RWPE2 (cell line): ENCODE data around the gene PCDH15.

ENCODE experiments used
- ATAC-seq: fragments of 200-7000 bp; cut with Tn5 transposase; 3 replicates; pipeline ENCODE4 v1.9.1; 2021; ENCODE audit warnings: low read depth
- DNase-seq: peaks from one replicate; pipeline ENCODE4 v3.0.0-alpha.2; 2020; ENCODE audit warnings: low spot score
- H3K27ac ChIP-seq: fragments of 450-650 bp; 2 replicates; pipeline ENCODE4 v1.5.1; 2017; ENCODE audit warnings: mild to moderate bottlenecking; ENCODE audit not compliant: poor library complexity, severe bottlenecking
- H3K27me3 ChIP-seq: fragments of 250-450 bp; sonication (Bioruptor Pico); 2 replicates; pipeline ENCODE4 v1.5.1; 2021; ENCODE audit warnings: mild to moderate bottlenecking, moderate library complexity; ENCODE audit not compliant: insufficient read depth, poor library complexity, severe bottlenecking
- H3K36me3 ChIP-seq: fragments of 250-450 bp; sonication (Bioruptor Pico); 2 replicates; pipeline ENCODE4 v1.5.1; 2020; ENCODE audit warnings: low read depth, mild to moderate bottlenecking, moderate library complexity
- H3K4me1 ChIP-seq: fragments of 250-450 bp; sonication (Bioruptor Pico); 2 replicates; pipeline ENCODE4 v1.5.1; 2021; ENCODE audit warnings: mild to moderate bottlenecking, moderate library complexity; ENCODE audit not compliant: insufficient read depth, poor library complexity, severe bottlenecking
- H3K4me3 ChIP-seq: fragments of 250-450 bp; sonication (Bioruptor Pico); 2 replicates; pipeline ENCODE4 v1.5.1; 2021; ENCODE audit warnings: mild to moderate bottlenecking, moderate library complexity; ENCODE audit not compliant: severe bottlenecking
- H3K9me3 ChIP-seq: fragments of 250-450 bp; sonication (Bioruptor Pico); 2 replicates; pipeline ENCODE4 v1.5.1; 2021; ENCODE audit warnings: mild to moderate bottlenecking, moderate library complexity; ENCODE audit not compliant: severe bottlenecking
- TF ChIP-seq, protein P1 (sequence below): fragments of 450-650 bp; IDR thresholded peaks from one replicate; pipeline ENCODE4 v1.5.1; 2017; ENCODE audit warnings: mild to moderate bottlenecking, moderate library complexity; ENCODE audit not compliant: poor library complexity, severe bottlenecking

The PCDH15 gene

DNA sequence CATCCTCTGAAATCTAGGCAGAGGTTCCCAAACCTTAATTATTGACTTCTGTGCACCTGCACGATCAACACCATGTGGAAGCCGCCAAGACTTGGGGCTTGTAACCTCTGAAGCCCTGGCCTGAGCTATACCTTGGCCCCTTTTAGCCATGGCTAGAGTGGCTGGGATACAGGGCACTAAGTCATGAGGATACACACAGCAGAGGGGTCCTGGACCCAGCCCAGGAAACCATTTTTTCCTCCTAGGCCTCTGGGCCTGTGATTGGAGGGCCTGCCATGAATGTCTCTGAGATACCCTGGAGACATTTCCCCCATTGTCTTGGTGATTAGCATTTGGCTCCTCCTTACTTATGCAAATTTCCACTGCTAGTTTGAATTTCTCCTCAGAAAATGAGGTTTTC is 743.7 kb downstream of the PCDH15 start:
- Histone ChIP-seq H3K36me3 (no peaks in the 10 kb centered on the region), H3K27ac (no peak overlapping the region), H3K4me1 (no peaks in the 10 kb centered on the region), H3K9me3 (peaks cover 3% of the 10 kb centered on the region), H3K4me3 (no peak overlapping the region), H3K27me3 (no peaks in the 10 kb centered on the region)
- TF ChIP-seq, protein P1, sequence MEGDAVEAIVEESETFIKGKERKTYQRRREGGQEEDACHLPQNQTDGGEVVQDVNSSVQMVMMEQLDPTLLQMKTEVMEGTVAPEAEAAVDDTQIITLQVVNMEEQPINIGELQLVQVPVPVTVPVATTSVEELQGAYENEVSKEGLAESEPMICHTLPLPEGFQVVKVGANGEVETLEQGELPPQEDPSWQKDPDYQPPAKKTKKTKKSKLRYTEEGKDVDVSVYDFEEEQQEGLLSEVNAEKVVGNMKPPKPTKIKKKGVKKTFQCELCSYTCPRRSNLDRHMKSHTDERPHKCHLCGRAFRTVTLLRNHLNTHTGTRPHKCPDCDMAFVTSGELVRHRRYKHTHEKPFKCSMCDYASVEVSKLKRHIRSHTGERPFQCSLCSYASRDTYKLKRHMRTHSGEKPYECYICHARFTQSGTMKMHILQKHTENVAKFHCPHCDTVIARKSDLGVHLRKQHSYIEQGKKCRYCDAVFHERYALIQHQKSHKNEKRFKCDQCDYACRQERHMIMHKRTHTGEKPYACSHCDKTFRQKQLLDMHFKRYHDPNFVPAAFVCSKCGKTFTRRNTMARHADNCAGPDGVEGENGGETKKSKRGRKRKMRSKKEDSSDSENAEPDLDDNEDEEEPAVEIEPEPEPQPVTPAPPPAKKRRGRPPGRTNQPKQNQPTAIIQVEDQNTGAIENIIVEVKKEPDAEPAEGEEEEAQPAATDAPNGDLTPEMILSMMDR = no peak
- DNase-seq = no peak
- no peak for ATAC-seq

DNA sequence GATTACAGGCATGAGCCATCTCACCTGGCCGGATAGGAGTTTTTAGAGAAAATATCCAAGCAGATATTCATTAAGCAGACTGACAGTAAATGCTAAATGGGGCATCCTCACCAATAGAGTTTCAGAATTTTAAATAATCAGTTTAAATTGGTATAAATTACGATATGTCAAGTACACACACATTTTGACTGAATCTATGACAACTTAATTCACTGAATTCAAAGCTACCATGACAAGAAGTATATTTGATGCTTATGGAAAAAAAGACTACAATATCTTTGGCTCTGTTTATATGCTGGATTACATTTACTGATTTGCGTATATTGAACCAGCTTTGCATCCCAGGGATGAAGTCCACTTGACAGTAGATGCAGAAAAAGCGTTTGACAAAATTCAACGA is 774.7 kb downstream of the PCDH15 start:
- ATAC-seq = no peak
- no peaks in the 10 kb centered on the region for H3K36me3 ChIP-seq

DNA sequence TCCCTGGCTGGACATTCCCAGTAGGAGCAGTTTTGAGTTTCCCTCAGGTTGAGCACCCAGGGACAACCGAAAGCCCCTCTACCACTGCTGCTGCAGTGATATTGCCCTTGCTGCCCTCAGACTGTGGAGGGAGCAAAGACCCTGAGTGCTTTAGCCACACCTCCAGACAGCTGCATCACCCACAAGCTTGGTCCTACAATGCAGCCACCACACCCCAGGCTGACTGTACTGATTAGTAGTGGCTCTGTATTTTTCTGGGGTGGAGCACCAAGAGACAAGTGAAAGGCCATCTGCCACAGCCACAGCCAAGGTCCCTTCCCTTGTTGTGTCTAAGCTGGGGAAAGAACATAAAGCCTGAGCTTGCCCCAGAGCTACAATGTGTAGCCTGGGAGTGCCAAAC is 789.9 kb downstream of the PCDH15 start:
- Histone ChIP-seq H3K4me3 (no peak overlapping the region), H3K27ac (no peak overlapping the region), H3K4me1 (no peaks in the 10 kb centered on the region), H3K36me3 (no peaks in the 10 kb centered on the region), H3K9me3 (no peaks in the 10 kb centered on the region), H3K27me3 (no peaks in the 10 kb centered on the region)
- TF ChIP-seq, protein P1 = no peak
- ATAC-seq (no peak), DNase-seq (no peak)

More for the DNA sequence above, 774.7 kb downstream of the PCDH15 start:
- Histone ChIP-seq H3K27me3 (no peaks in the 10 kb centered on the region), H3K27ac (no peak overlapping the region), H3K4me1 (no peaks in the 10 kb centered on the region), H3K4me3 (no peak overlapping the region), H3K9me3 (no peaks in the 10 kb centered on the region)
- DNase-seq = no peak
- TF ChIP-seq, protein P1 = no peak

DNA sequence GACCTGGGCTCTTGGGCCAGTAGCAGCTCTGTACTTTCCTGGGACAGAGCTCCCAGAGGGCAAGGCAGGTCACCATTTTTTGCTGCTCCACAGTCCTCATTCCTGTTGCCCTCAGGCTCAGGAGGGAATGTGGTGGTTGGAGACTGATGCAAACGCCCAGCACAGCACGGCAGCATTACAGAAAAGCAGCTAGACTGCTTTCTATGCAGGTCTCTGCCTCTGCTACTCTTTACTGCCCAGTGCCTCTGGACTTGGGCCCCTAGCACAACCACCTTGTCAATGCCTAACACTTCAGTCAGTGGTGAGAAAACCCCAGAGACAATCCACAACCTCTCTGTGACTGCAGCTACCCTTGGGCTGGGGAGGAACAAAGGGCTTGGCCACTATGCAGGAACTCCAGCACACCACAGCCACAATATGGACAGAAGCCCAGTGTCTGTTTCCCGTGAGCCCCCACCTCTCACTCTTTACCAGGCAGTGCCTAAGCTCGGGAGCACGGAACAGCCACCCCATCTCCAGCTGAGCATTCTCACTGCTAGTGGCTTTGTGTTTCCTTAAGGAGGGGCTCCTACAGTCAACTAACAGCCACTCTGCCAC is 790.6 kb downstream of the PCDH15 start:
- no peaks in the 10 kb centered on the region for H3K27me3 ChIP-seq
- H3K4me3 ChIP-seq = no peak overlapping the region
- ATAC-seq (no peak), DNase-seq (no peak)
- TF ChIP-seq, protein P1 = no peak
- no peaks in the 10 kb centered on the region for H3K36me3 ChIP-seq
- no peak overlapping the region for H3K27ac ChIP-seq
- no peaks in the 10 kb centered on the region for H3K4me1 ChIP-seq
- no peaks in the 10 kb centered on the region for H3K9me3 ChIP-seq

DNA sequence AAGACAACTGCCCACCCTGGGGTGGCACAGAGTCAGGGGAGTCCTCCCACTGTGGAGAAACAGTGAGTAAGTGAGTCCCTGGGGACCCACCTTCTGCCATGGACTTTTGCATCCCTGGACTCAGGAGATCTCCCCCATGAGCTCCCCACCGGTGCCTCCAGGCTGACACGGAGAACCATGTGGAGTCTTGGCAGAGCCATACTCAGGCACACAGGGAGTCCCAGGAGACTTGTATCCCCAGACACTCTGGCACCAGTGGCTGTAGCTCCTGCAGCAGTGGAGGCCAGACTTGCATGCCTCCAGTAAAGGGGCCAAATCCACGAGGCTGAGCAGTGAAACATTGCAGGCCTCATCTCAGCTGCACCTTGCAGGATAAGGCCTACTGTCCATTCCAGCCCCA is 791.4 kb downstream of the PCDH15 start:
- Histone ChIP-seq H3K36me3 (no peaks in the 10 kb centered on the region), H3K4me3 (no peak overlapping the region), H3K9me3 (no peaks in the 10 kb centered on the region), H3K27me3 (no peaks in the 10 kb centered on the region), H3K4me1 (no peaks in the 10 kb centered on the region), H3K27ac (no peak overlapping the region)
- no peak for DNase-seq
- TF ChIP-seq, protein P1 = no peak
- ATAC-seq = no peak
